HTR-8/SVneo (cell line): Measurements from ENCODE around the gene ELOVL1.
"Not testable (repeated sequence)": the region's sequence is repeated elsewhere in the genome, so short reads cannot be mapped to it uniquely, and the experiment has no call there.

Experiments used
- DNase-seq: peaks from one replicate; pipeline ENCODE4 v3.0.0; 2011; ENCODE audit warnings: low spot score, mixed read lengths; ENCODE audit not compliant: insufficient read length
- FAIRE-seq: peaks from 2 replicates; lab custom pipeline; 2011; peaks lifted over from hg19 to GRCh38; lab: Jason Lieb, UNC

Gene ELOVL1

DNA sequence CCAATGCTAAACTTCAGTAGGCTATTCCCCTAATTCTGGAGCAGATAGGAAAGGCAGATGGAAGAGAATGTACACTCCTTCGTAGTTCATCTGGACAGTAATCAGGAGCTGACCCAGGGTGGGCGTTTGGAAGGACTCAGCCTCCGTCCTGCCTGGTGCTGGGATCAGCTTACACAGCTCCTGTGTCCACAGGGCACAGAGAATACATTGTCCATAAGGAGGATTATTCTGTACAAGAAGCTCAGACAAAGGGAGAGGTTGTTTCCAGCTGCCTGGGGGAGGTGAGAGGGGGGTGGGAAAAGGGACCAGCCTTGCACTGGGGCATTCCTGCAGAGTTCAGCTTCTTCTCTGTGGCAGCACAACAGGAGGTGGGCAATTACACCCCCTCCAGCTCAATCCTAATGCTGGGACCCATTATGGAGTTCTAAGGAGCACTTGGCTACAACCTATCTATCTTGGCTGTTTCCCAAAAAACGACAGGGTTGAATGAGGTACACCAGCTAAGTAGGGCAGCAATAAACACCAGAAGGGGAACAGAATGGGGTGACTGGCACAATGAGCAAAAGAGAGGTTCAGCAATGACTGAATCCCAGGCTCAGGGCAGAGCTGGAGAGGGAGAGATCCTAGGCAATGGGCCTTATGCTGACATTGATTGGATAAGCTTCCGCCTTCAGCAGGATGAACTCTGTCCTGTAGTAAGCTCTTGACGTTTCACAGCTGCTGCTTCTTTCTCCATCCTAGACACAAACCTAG is 14.4 kb upstream of the ELOVL1 start:
- DNase-seq (no peak), FAIRE-seq (no peak)

GRCh38 chr1:43381612-43382011 is 13.8 kb upstream of the ELOVL1 start:
- no peak for FAIRE-seq
- DNase-seq: no peak

GRCh38 chr1:43379476-43379875 is 11.7 kb upstream of the ELOVL1 start:
- FAIRE-seq: no peak
- DNase-seq: no peak

GRCh38 chr1:43377831-43378230 is 10.0 kb upstream of the ELOVL1 start:
- DNase-seq: no peak
- no peak for FAIRE-seq

DNA sequence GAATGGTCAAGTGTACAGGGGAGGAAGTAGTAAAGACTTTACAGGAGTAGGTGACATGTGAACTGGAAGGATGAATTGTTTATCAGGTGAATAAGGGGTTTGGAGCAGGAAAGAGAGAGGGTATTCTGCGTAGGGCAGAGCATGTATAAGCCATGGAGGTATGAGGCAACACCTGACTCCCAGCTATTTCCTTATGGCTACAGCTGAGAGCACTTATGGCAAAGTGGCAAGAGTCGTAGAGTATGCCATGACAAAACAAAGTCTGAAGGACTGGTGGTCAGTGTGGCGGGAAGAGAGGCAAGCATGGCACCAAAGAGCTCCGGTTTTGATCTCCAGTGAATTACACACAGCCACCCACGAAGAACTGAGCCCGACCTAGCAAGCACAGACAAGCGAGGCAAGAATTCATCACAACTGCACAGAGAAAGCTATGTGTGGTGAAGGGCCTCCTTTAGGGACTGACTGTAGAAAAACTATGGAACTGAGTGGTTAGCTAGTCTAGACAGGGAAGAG is 9.0 kb upstream of the ELOVL1 start:
- FAIRE-seq: no peak
- DNase-seq: no peak

DNA sequence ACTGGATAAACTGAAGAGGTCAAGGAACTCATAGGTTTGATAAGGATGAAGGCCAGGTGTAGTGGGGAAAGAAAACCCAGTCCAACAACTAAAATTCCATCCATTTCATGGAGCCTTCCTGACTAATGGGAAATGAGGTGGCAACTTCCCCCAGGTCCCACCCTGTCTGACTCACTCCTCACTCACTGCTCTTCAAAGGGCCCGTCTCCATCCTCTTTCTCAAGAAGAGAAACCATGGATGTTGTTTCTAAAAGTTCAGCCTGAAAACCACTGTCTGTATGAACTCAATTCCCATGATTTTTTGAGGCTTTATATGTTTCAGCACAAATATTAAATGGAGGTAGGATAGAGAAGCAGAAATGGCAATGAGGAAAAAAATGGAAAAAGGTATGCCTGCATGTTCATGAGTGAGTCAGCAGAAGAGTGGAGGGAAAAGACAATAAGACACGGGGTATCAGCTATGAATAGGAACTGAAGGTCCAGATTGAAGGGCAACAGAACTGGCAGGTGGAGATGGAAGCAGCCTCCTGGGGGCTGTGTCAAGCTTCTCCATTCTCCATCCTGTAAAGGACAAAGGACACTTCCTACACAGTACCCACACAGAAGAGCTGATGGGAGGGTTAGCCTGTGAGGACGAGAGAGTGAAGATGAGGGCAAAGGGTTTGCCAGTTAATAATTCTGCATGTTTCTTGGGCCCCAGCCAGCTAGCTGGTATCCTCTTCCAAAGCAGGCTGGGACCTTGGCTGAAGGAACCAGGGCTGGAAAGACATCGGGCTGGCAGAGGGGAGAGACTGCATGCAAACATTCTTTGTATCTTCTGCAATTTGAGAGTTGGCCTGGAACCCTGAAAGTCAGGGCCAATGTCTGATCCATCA is 5.5 kb upstream of the ELOVL1 start:
- no peak for FAIRE-seq
- DNase-seq: peak; percentile 31

GRCh38 chr1:43372172-43372571 is 4.4 kb upstream of the ELOVL1 start:
- DNase-seq: no peak
- no peak for FAIRE-seq

- FAIRE-seq: no peak
- no peak for DNase-seq
These were observed 2.8 kb upstream of the ELOVL1 start for GRCh38 chr1:43370564-43370963.

DNA sequence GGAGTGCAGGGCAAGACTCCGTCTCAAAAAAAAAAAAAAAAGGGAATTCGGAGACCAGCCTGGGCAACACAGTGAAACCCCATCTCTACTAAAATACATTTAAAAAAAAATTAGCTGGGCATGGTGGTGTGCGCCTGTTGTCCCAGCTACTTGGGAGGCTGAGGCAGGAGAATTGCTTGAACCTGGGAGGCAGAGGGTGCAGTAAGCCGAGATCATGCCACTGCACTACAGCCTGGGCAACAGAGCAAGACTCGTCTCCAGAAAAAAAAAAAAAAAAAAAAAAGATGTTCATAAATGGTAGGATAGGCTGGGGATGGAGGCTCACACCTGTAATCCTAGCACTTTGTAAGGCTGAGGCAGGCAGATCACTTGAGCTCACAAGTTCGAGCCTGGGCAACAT is 2.0 kb upstream of the ELOVL1 start:
- not testable (repeated sequence) for FAIRE-seq, DNase-seq

- FAIRE-seq: no peak
These were observed 822 bp upstream of the ELOVL1 start for GRCh38 chr1:43368646-43369020.

GRCh38 chr1:43367026-43367903 is 546 bp downstream of the ELOVL1 start:
- FAIRE-seq (peak; percentile 49), DNase-seq (peak; percentile 48)

More at GRCh38 chr1:43368646-43369020, 822 bp upstream of the ELOVL1 start:
- DNase-seq: peak; percentile 26

DNA sequence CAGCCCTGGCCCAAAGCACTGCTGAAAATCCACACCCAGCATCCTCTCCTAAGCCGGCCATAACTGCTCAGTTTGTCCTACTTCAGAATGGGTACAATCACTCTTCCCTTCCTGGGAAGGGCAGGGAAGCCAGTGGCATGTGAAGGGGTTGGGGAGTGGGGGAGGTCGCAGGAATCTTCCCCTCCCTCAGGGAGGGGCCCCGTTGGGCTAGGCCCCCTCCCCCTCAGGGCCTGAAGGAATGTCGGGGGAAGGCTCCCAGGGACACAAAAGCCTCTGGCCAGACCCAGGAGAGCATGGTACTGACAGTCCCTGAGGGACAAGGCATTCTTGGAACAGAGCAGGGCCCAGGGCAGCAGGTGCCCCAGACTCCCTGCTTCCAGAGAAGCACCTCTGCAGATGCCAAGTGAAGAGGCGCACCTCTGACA is 1.2 kb downstream of the ELOVL1 start:
- FAIRE-seq (no peak), DNase-seq (no peak)

GRCh38 chr1:43366179-43366578 is 1.6 kb downstream of the ELOVL1 start:
- FAIRE-seq (no peak), DNase-seq (no peak)

DNA sequence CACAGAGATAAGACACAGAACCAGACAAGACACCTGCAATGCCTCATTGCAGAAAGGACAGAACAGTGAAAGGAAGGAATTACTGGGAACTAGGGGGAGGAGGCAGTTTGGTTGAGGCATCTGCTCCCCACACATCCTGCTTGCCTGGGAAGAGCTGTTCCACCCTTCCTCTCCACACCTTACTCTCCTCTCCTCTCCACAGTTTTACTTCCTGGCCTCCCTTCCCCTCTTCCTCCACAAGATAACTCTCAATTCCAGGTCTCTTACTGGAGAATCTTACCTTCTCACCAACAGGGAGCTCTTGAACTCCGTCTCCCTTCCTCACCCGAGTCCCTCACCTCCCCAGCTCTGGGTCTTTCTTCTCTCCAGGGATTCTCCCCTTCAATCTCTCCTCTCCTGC is 2.1 kb downstream of the ELOVL1 start:
- DNase-seq (no peak), FAIRE-seq (no peak)

DNA sequence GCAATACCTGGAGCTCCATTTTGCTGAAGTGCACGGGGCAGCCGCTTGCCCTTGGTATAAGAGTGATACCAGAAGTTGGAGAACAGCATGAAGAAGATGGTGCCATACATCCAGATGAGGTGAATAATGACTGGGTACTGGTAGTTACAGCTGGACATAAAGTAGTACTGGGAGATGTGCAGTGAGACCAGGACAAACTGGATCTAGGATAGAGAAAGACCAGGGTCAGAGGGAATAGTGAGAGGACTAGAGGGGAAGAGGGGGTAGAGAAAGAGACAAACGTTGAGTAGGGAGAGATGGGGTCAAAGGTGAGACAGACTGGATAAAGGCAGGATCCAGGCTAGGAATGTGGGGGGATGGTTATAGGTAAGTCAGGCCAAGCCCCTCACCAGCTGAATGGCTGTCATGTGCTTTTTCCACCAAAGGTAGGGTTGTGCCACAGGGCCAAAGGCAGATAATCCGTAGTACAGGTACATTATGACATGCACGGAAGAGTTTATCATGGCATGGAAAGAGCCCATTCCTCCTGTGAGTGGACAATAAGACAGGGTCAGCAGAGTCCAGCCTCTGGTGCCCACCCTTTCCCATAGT is 3.8 kb downstream of the ELOVL1 start:
- FAIRE-seq (no peak), DNase-seq (no peak)

DNA sequence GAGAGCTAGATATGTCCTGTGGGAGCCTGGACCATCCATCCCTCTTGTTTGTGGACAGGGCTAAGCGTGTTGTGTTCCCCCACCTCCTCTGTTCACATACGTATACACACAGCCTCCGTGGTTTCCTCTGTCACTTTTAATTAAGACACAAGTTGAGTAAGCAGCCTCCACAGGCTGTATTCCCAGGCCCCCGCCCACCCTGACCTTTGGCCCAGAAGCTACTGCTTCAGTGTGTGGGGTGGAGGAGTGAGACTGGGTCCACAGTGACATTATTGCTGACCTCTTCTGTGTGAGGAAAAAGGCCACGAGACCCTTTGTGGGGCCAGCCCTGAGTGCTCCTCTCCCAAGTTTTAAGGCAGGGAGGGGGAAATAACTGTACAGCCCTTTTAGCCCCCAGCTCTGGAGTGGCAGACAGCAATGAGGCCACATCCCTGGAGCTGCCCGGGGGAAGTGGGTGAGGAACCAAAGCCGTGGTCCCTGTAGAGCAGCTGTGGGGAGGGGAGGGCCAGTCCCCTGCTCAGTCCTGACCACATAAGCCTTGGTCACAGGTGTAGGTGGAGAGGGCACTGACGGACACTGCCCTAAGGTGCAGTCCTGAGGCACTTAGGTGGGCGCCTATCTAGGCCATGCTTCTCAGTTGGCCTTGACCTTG is 4.4 kb downstream of the ELOVL1 start:
- no peak for FAIRE-seq
- no peak for DNase-seq

GRCh38 chr1:43360616-43361015 is 7.2 kb downstream of the ELOVL1 start:
- DNase-seq (no peak), FAIRE-seq (no peak)

- DNase-seq: no peak
- FAIRE-seq: no peak
These were observed 8.1 kb downstream of the ELOVL1 start for GRCh38 chr1:43359696-43360095.
